ENCODE measurements around the gene CTNNBIP1.

- TF ChIP-seq CTCF (IDR thresholded peaks at IDR 0.05; ENCODE audit: low read depth, low read length, missing input control) (no peak), TAF1 (conservative IDR thresholded peaks at IDR 0.05) (no peak), YY1 (IDR thresholded peaks at IDR 0.05) (no peak), HNF4A (conservative IDR thresholded peaks at IDR 0.05) (no peak), JUND (IDR thresholded peaks at IDR 0.05) (no peak), FOXA2 (IDR thresholded peaks at IDR 0.05) (no peak), MAX (IDR thresholded peaks at IDR 0.05) (no peak), GABPA (IDR thresholded peaks at IDR 0.05 in 1 of 2, conservative IDR thresholded peaks at IDR 0.05 in 1 of 2) (no peak), NR2F2 (IDR thresholded peaks at IDR 0.05) (no peak), ATF3 (IDR thresholded peaks at IDR 0.05) (no peak), HNF4G (IDR thresholded peaks at IDR 0.05) (no peak), FOXA1 (IDR thresholded peaks at IDR 0.05) (no peak)
Observed at GRCh38 chr1:9877962-9878361, 32.1 kb downstream of the CTNNBIP1 start.

Data from liver (tissue), 3 donors.